Caco-2 (cell line): ENCODE data around the gene ABHD8. TPM values are rescaled to one million over a fixed set of nuclear protein-coding genes. Genes with fewer than 3 reads are reported as not detected.

Source experiments
- BruUV-seq: library from RNA; stranded (reverse); fragments of 400-500 nt; replicated peaks from 2 replicates; lab custom pipeline; 2021; lab: Mats Ljungman, UMichigan
- CTCF ChIA-PET: fragments of 300-600 bp; sonication (Branson Sonifier 250); formaldehyde crosslinking; loops from one replicate; lab custom pipeline; 2022; ENCODE audit warnings: antibody characterized with exemption; lab: Charles Lee
- POLR2A ChIA-PET: fragments of 300-600 bp; sonication (Branson Sonifier 250); formaldehyde crosslinking; loops from one replicate; lab custom pipeline; 2022; ENCODE audit warnings: antibody characterized with exemption; lab: Charles Lee
- DNase-seq, 2 experiments: peaks; one replicate each; pipeline versions ENCODE4 v3.0.0 to v3.0.0-alpha.2; 2020 to 2022
- H3K27me3 ChIP-seq: replicated peaks from 2 replicates; pipeline ENCODE4 v1.6.0; 2011; ENCODE audit warnings: low read length; ENCODE audit not compliant: control insufficient read depth, insufficient read depth
- H3K36me3 ChIP-seq: 2 replicates; pipeline ENCODE4 v1.5.1; 2011; ENCODE audit warnings: low read length; ENCODE audit not compliant: control insufficient read depth, insufficient read depth
- H3K4me1 ChIP-seq: fragments of 250-450 bp; sonication (Bioruptor Pico); 2 replicates; pipeline ENCODE4 v1.5.1; 2020; ENCODE audit warnings: mild to moderate bottlenecking
- H3K4me3 ChIP-seq: 2 replicates; pipeline ENCODE4 v1.5.1; 2011; ENCODE audit warnings: low read depth, mild to moderate bottlenecking, control low read depth, low read length
- H3K9me3 ChIP-seq: fragments of 250-450 bp; sonication (Bioruptor Pico); 2 replicates; pipeline ENCODE4 v1.5.1; 2020; ENCODE audit warnings: mild to moderate bottlenecking, moderate library complexity
- H3K27ac Mint-ChIP-seq: one replicate; pipeline ENCODE4 v1.8.0; 2022; ENCODE audit warnings: mixed read lengths; ENCODE audit not compliant: unreplicated experiment
- H3K27me3 Mint-ChIP-seq: one replicate; pipeline ENCODE4 v1.8.0; 2022; ENCODE audit warnings: mixed read lengths; ENCODE audit not compliant: insufficient read depth, unreplicated experiment
- H3K36me3 Mint-ChIP-seq: one replicate; pipeline ENCODE4 v1.8.0; 2022; ENCODE audit warnings: mild to moderate bottlenecking, mixed read lengths; ENCODE audit not compliant: insufficient read depth, unreplicated experiment
- H3K4me1 Mint-ChIP-seq: one replicate; pipeline ENCODE4 v1.8.0; 2022; ENCODE audit warnings: low read depth, mixed read lengths; ENCODE audit not compliant: unreplicated experiment
- H3K4me3 Mint-ChIP-seq: one replicate; pipeline ENCODE4 v1.8.0; 2022; ENCODE audit warnings: mild to moderate bottlenecking, moderate library complexity, mixed read lengths; ENCODE audit not compliant: unreplicated experiment
- H3K9me3 Mint-ChIP-seq: one replicate; pipeline ENCODE4 v1.8.0; 2022; ENCODE audit warnings: mixed read lengths; ENCODE audit not compliant: unreplicated experiment
- CTCF ChIP-seq, 2 experiments: fragments of 200-600 bp in 1 of 2; IDR thresholded peaks; 1 replicate in 1 of 2; 2 replicates in 1 of 2; pipeline versions ENCODE4 v1.5.1 to v1.8.0; 2011 to 2022; ENCODE audit warnings: antibody characterized with exemption in 1 of 2, control low read depth in 1 of 2, inconsistent platforms in 1 of 2, low read depth in 1 of 2, low read length in 1 of 2, mild to moderate bottlenecking in 1 of 2, moderate library complexity in 1 of 2; ENCODE audit not compliant: insufficient read depth in 1 of 2, severe bottlenecking in 1 of 2, unreplicated experiment in 1 of 2
- intact Hi-C: fragments of 100-400 bp; cut with micrococcal nuclease; formaldehyde crosslinking; loops from one replicate; pipeline ENCODE4 v1.10.0; 2022; ENCODE audit not compliant: unreplicated experiment
- total RNA-seq: library from RNA; stranded (reverse); gene quantifications from 2 replicates; pipeline ENCODE4 v1.2.3, GENCODE V29; 2022

Gene ABHD8
- total RNA-seq, 1 experiment from 2014 or later, result 11.3 TPM

- Mint-ChIP-seq H3K27ac (peak overlapping the region; percentile 80), H3K9me3 (no peaks in the 10 kb centered on the region), H3K27me3 (no peaks in the 10 kb centered on the region), H3K36me3 (peaks cover 41% of the 10 kb centered on the region), H3K4me1 (peaks cover 8% of the 10 kb centered on the region), H3K4me3 (no peak overlapping the region)
- no peak overlapping the region for H3K4me3 ChIP-seq
- no TSS peak for BruUV-seq
- no peak for DNase-seq
- no peaks in the 10 kb centered on the region; the same call in 1 of the 2 replicates for H3K4me1 ChIP-seq
- H3K9me3 ChIP-seq, result no peaks in the 10 kb centered on the region
- ChIA-PET CTCF (interaction anchor here (1.4 to 1.8 kb wide), 2 partner anchors 17 to 39 kb away, joined by 9 to 15 read pairs; partner anchors contain the start of gene MRPL34), POLR2A (interaction anchor here (0.5 to 1.2 kb wide), 2 partner anchors 34 to 43 kb away, joined by 3 to 11 read pairs; partner anchors contain the start of gene DDA1)
- H3K36me3 ChIP-seq, result no peaks in the 10 kb centered on the region
- TF ChIP-seq CTCF (IDR thresholded peaks at IDR 0.05; ENCODE audit: insufficient read depth in 1 of 2, low read depth in 1 of 2, low read length in 1 of 2, severe bottlenecking in 1 of 2, unreplicated experiment in 1 of 2), result no peak
- H3K27me3 ChIP-seq, result no peaks in the 10 kb centered on the region
- intact Hi-C loops, result loop anchor here (2.0 to 5.0 kb wide), 2 partner anchors 17 to 39 kb away; partner anchors contain the start of gene OCEL1
Observed at GRCh38 chr19:17266026-17266425, 37.2 kb downstream of the ABHD8 start.

- Mint-ChIP-seq H3K27ac (peak within 1 kb of the TSS; percentile 67), H3K36me3 (peaks cover 27% of the 10 kb centered on the region), H3K27me3 (no peaks in the 10 kb centered on the region), H3K4me3 (no peak within 1 kb of the TSS), H3K9me3 (no peaks in the 10 kb centered on the region), H3K4me1 (peaks cover 14% of the 10 kb centered on the region)
- Histone ChIP-seq H3K36me3 (no peaks in the 10 kb centered on the region), H3K4me3 (no peak within 1 kb of the TSS), H3K27me3 (no peaks in the 10 kb centered on the region), H3K9me3 (no peaks in the 10 kb centered on the region), H3K4me1 (no peaks in the 10 kb centered on the region; the same call in 1 of the 2 replicates)
- CTCF ChIA-PET, result interaction anchor here (1.1 kb wide), 1 partner anchor 29 kb away, joined by 3 read pairs; no protein-coding TSS in a partner anchor
- BruUV-seq, result no TSS peak
- POLR2A ChIA-PET, result interaction anchor here (0.6 kb wide), 1 partner anchor 20 kb away, joined by 3 read pairs; no protein-coding TSS in a partner anchor
- DNase-seq, result no peak
- no peak for TF ChIP-seq CTCF (IDR thresholded peaks at IDR 0.05; ENCODE audit: insufficient read depth in 1 of 2, low read depth in 1 of 2, low read length in 1 of 2, severe bottlenecking in 1 of 2, unreplicated experiment in 1 of 2)
- intact Hi-C loops, result no loop called here
Observed at GRCh38 chr19:17264641-17264979, 38.6 kb downstream of the ABHD8 start, which contains the start of gene USHBP1. Gene USHBP1, minus strand, starts transcription at chr19:17264745. Its CDS starts 446 bp downstream, at chr19:17264299.

GRCh38 chr19:17263712-17264640 lies 39.2 kb downstream of the ABHD8 start:
- H3K9me3 ChIP-seq, result no peaks in the 10 kb centered on the region
- intact Hi-C loops, result no loop called here
- TF ChIP-seq CTCF (IDR thresholded peaks at IDR 0.05; ENCODE audit: insufficient read depth in 1 of 2, low read depth in 1 of 2, low read length in 1 of 2, severe bottlenecking in 1 of 2, unreplicated experiment in 1 of 2), result no peak
- H3K36me3 ChIP-seq, result no peaks in the 10 kb centered on the region
- POLR2A ChIA-PET, result no interaction called here
- H3K36me3 Mint-ChIP-seq, result peaks cover 21% of the 10 kb centered on the region
- H3K27me3 ChIP-seq, result no peaks in the 10 kb centered on the region
- no peak for DNase-seq
- H3K27me3 Mint-ChIP-seq, result no peaks in the 10 kb centered on the region
- peak overlapping the region; percentile 67 for H3K27ac Mint-ChIP-seq
- H3K4me3 Mint-ChIP-seq, result no peak overlapping the region
- CTCF ChIA-PET, result interaction anchor here (1.1 to 1.2 kb wide), 2 partner anchors 18 to 29 kb away, joined by 3 to 4 read pairs; no protein-coding TSS in a partner anchor
- no peaks in the 10 kb centered on the region for H3K9me3 Mint-ChIP-seq
- H3K4me3 ChIP-seq, result no peak overlapping the region
- no TSS peak for BruUV-seq
- H3K4me1 Mint-ChIP-seq, result peaks cover 14% of the 10 kb centered on the region
- no peaks in the 10 kb centered on the region; the same call in 1 of the 2 replicates for H3K4me1 ChIP-seq
